ENCODE data around the gene CHRDL2.
"Not testable (repeated sequence)": the region's sequence is repeated elsewhere in the genome, so short reads cannot be mapped to it uniquely, and the experiment has no call there.

The CHRDL2 gene

DNA sequence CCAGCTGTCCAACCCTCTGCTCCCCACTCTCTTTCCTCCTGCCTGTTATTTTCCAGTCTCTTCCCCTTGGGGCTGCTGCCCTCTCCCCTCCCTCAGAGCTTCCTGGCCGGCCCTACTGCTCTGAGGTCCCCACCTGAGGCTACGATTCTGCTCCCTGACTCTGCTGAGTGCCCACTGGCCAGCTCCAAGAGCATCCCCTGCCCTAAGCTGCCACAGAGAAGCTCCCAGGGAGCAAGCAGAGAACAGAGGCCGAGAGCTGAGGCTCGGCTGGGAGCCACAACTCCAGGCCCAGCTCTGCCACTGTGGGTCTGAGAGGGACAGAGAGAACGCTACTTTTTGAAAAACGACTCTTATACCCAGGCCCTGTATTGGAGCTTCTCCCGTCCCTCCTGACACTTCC is 61.1 kb downstream of the CHRDL2 start:
- no peak overlapping the region for H3K4me3 Mint-ChIP-seq
- no peaks in the 10 kb centered on the region for H3K9me3 Mint-ChIP-seq
- H3K4me1 Mint-ChIP-seq: no peaks in the 10 kb centered on the region
- DNase-seq (ENCODE audit: low spot score in 2 of 2): no peak
- H3K36me3 Mint-ChIP-seq: no peaks in the 10 kb centered on the region
- no peak for ATAC-seq (ENCODE audit: low read depth)
- H3K27ac Mint-ChIP-seq: no peak overlapping the region
- H3K27me3 Mint-ChIP-seq: no peaks in the 10 kb centered on the region

DNA sequence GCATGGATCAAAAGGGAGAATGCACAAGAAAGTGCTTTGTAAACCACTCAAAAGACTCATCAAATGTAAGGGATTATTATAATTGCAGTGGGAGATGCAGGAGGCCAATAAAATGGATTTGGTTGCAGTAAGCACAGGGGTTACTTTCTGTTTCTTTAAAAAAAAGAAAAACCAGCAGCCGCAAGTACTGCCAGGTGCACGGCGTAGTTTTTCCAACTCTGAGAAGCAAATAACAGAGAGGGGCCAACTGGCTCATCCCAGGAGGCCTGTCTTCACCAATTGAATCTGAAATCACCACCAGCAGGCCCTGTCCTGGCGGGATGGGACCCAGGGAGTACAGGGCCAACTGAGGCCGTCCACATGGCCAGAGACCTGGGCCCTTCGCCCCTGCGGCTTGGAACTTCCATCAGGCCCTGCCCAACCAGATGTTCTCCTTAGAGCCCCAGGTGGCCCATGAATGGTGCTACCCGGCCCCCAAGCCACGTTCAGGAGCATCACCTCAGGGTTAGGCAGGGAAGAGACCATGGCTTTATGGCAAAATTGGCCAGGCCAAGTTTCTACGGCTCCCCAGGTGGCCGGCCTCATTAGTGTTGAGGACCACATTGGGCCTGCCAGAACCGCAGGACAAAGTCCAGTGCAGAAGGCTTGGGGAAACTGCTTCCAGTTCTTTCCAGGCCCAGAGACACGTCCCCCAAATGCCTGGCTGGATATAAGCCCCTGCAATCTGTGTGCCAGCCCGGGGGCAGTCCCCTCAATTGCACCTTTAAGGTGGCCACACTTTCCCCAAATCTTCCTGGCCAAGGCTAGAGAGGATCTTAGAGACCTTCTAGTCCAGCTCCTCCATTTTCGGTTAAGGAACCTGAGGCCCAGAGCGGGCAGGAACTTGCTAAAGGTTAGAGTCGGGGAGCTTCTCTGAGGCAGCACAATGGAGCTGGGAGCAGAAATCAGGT is 61.7 kb downstream of the CHRDL2 start:
- no peaks in the 10 kb centered on the region for H3K36me3 Mint-ChIP-seq
- no peaks in the 10 kb centered on the region for H3K9me3 Mint-ChIP-seq
- no peaks in the 10 kb centered on the region for H3K27me3 Mint-ChIP-seq
- no peaks in the 10 kb centered on the region for H3K4me1 Mint-ChIP-seq
- ATAC-seq (ENCODE audit: low read depth) (no peak), DNase-seq (ENCODE audit: low spot score in 2 of 2) (no peak)
- H3K27ac Mint-ChIP-seq: no peak overlapping the region
- H3K4me3 Mint-ChIP-seq: no peak overlapping the region

GRCh38 chr11:74663315-74663714 is 67.9 kb downstream of the CHRDL2 start:
- Mint-ChIP-seq H3K4me1 (no peaks in the 10 kb centered on the region), H3K4me3 (no peak overlapping the region), H3K36me3 (peaks cover 20% of the 10 kb centered on the region), H3K27me3 (no peaks in the 10 kb centered on the region), H3K27ac (no peak overlapping the region), H3K9me3 (peaks cover 13% of the 10 kb centered on the region)
- no peak for DNase-seq (ENCODE audit: low spot score in 2 of 2)
- ATAC-seq (ENCODE audit: low read depth): no peak

DNA sequence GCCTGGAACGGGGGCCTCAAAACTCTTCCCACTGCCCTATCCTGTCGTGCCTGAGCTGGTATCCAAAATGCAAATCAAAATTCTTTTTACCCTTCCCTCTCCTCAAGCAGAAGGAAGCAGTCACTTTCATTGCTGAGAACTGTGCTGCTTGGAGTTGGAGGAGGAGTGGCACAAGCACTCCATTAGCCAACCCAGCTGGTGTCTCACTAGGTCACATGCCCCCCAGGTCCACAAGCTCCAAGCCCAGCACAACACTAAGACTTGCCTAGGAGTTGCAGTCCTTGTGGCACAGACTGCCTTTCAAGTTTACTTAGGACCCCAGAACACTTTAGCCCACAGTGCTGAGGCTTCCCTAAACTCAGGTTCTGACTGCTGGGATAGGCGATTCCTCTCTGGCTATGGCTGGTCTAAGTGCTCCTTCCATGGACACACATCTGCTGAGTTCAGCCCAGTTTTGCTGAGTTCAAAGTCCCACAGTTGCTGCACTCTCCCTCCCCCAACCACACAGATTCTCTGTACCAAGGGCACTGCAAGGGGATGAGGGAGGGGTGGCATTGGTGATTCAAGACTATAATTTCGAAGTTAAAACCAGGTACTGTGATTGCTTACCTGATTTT is 68.6 kb downstream of the CHRDL2 start:
- Mint-ChIP-seq H3K36me3 (peaks cover 24% of the 10 kb centered on the region), H3K27ac (no peak overlapping the region), H3K9me3 (peaks cover 15% of the 10 kb centered on the region), H3K4me3 (no peak overlapping the region), H3K4me1 (no peaks in the 10 kb centered on the region), H3K27me3 (no peaks in the 10 kb centered on the region)
- ATAC-seq (ENCODE audit: low read depth) (no peak), DNase-seq (ENCODE audit: low spot score in 2 of 2) (no peak)

- not testable (repeated sequence) for H3K27ac Mint-ChIP-seq; H3K4me1 Mint-ChIP-seq; DNase-seq (ENCODE audit: low spot score in 2 of 2); ATAC-seq (ENCODE audit: low read depth); H3K27me3 Mint-ChIP-seq; H3K4me3 Mint-ChIP-seq
- Mint-ChIP-seq H3K36me3 (peaks cover 36% of the 10 kb centered on the region), H3K9me3 (peaks cover 22% of the 10 kb centered on the region)
Measured at GRCh38 chr11:74659124-74659523, 72.1 kb downstream of the CHRDL2 start.

- Mint-ChIP-seq H3K27me3 (no peaks in the 10 kb centered on the region), H3K27ac (no peak overlapping the region), H3K4me3 (no peak overlapping the region), H3K4me1 (no peaks in the 10 kb centered on the region), H3K36me3 (peaks cover 48% of the 10 kb centered on the region), H3K9me3 (peaks cover 16% of the 10 kb centered on the region)
- ATAC-seq (ENCODE audit: low read depth) (no peak), DNase-seq (ENCODE audit: low spot score in 2 of 2) (no peak)
Measured at GRCh38 chr11:74654976-74655375, 76.2 kb downstream of the CHRDL2 start.

- no peak for ATAC-seq (ENCODE audit: low read depth)
- Mint-ChIP-seq H3K27me3 (no peaks in the 10 kb centered on the region), H3K9me3 (peaks cover 3% of the 10 kb centered on the region), H3K27ac (no peak overlapping the region), H3K36me3 (peaks cover 37% of the 10 kb centered on the region), H3K4me1 (no peaks in the 10 kb centered on the region), H3K4me3 (no peak overlapping the region)
- DNase-seq (ENCODE audit: low spot score in 2 of 2): no peak
Measured at GRCh38 chr11:74650498-74650897, 80.7 kb downstream of the CHRDL2 start.

GRCh38 chr11:74648894-74649293 is 82.3 kb downstream of the CHRDL2 start:
- no peak overlapping the region for H3K27ac Mint-ChIP-seq
- H3K4me1 Mint-ChIP-seq: no peaks in the 10 kb centered on the region
- no peaks in the 10 kb centered on the region for H3K27me3 Mint-ChIP-seq
- no peak overlapping the region for H3K4me3 Mint-ChIP-seq
- DNase-seq (ENCODE audit: low spot score in 2 of 2) (no peak), ATAC-seq (ENCODE audit: low read depth) (no peak)
- H3K9me3 Mint-ChIP-seq: peaks cover 1% of the 10 kb centered on the region
- H3K36me3 Mint-ChIP-seq: peaks cover 33% of the 10 kb centered on the region

DNA sequence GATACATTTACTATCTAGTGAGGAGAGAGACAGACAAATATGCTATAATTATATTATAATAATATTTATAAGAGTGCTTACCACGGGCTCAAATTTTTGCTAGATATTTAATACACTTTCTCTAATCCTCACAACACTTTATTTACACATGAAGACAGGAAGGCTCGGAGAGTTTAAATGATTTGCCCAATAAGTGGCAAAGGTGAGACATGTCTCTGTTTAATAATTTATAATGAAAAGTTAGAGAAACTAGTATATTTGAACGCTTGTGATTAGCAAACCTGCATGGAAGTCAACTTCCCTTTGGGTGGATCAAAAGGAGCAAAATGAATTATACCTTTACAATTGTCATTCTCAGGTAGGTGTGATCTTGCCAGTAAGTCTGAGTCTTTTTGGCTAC is 83.4 kb downstream of the CHRDL2 start:
- no peak overlapping the region for H3K4me3 Mint-ChIP-seq
- no peak overlapping the region for H3K27ac Mint-ChIP-seq
- peaks cover 32% of the 10 kb centered on the region for H3K36me3 Mint-ChIP-seq
- no peaks in the 10 kb centered on the region for H3K4me1 Mint-ChIP-seq
- DNase-seq (ENCODE audit: low spot score in 2 of 2) (no peak), ATAC-seq (ENCODE audit: low read depth) (no peak)
- H3K27me3 Mint-ChIP-seq: no peaks in the 10 kb centered on the region
- H3K9me3 Mint-ChIP-seq: peaks cover 1% of the 10 kb centered on the region

DNA sequence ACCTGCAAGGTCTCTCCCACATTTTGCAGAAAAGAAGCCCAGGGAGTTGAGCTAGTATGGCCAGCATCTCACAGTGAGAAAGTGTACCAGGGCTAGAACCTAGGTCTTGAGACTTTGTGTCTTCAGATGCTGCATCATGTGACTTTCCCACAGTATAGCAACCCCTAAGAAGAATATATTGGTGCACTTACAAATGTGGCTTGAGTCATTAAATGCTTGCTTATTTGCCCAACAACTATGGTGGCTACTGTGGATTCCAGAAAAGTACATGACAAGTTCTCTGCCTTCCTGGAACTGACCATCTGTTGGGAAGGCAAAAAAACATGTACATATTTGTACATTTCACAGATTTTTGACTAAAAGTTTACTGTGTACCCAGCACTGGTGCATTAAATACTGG is 83.8 kb downstream of the CHRDL2 start:
- Mint-ChIP-seq H3K4me1 (no peaks in the 10 kb centered on the region), H3K27ac (no peak overlapping the region), H3K9me3 (peaks cover 1% of the 10 kb centered on the region), H3K36me3 (peaks cover 34% of the 10 kb centered on the region), H3K4me3 (no peak overlapping the region), H3K27me3 (no peaks in the 10 kb centered on the region)
- ATAC-seq (ENCODE audit: low read depth) (no peak), DNase-seq (ENCODE audit: low spot score in 2 of 2) (no peak)

DNA sequence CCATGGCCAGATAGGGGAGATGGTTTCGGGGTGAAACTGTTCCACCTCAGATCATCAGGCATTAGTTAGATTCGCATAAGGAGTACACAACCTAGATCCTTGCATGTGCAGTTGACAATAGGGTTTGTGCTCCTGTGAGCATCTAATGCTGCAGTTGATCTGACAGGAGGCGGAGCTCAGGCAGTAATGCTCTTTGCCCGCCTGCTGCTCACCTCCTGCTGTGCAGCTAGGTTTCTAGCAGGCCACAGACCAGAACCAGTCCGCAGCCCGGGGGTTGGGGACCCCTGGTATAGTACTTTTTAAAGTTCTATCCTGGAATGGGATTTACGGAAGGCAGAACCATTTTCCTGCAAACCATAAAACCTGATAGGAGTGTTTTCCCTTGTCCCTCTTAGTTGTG is 84.3 kb downstream of the CHRDL2 start:
- no peak for DNase-seq (ENCODE audit: low spot score in 2 of 2)
- ATAC-seq (ENCODE audit: low read depth): no peak

More for the DNA sequence above, 84.3 kb downstream of the CHRDL2 start:
- no peaks in the 10 kb centered on the region for H3K4me1 Mint-ChIP-seq
- H3K4me3 Mint-ChIP-seq: no peak overlapping the region
- no peak overlapping the region for H3K27ac Mint-ChIP-seq
- peaks cover 34% of the 10 kb centered on the region for H3K36me3 Mint-ChIP-seq
- H3K9me3 Mint-ChIP-seq: peaks cover 1% of the 10 kb centered on the region
- H3K27me3 Mint-ChIP-seq: no peaks in the 10 kb centered on the region

All from memory B cell (primary cell).